Body of pancreas (tissue), 4 donors: ENCODE data around the gene ZNF532. TPM values are rescaled to one million over a fixed set of nuclear protein-coding genes. Genes with fewer than 3 reads are reported as not detected.

ENCODE experiments used
- ATAC-seq: fragments of 150-250 bp; one replicate; pipeline ENCODE4 v1.9.1; 2016
- DNase-seq, 4 donors: peaks; one replicate each; pipeline ENCODE4 v3.0.0-alpha.2; 2019
- H3K27ac ChIP-seq, 4 donors: fragments of 200-600 bp; sonication (generic); 1 replicate in 3 of 4; 2 replicates in 1 of 4; pipeline versions ENCODE4 v1.5.1 to v1.6.1; 2016 to 2019; ENCODE audit warnings: mild to moderate bottlenecking in 1 of 4, mixed read lengths in 1 of 4, moderate library complexity in 1 of 4
- H3K27me3 ChIP-seq, 2 donors: fragments of 200-600 bp; sonication (generic); one replicate each; pipeline ENCODE4 v1.6.0; 2016; ENCODE audit warnings: mild to moderate bottlenecking in 1 of 2
- H3K36me3 ChIP-seq, 2 donors: fragments of 200-600 bp; sonication (generic); replicated peaks in 1 of 2; 2 replicates each; pipeline ENCODE4 v1.5.1; 2016; ENCODE audit warnings: low read depth in 2 of 2; ENCODE audit not compliant: insufficient read depth in 1 of 2
- H3K4me1 ChIP-seq: fragments of 200-600 bp; sonication (generic); one replicate; pipeline ENCODE4 v1.6.0; 2016
- H3K4me3 ChIP-seq, 2 donors: fragments of 200-600 bp; sonication (generic); 1 replicate in 1 of 2; 2 replicates in 1 of 2; pipeline ENCODE4 v1.5.1; 2016 to 2019
- H3K9me3 ChIP-seq, 3 donors: fragments of 200-600 bp; sonication (generic); 1 replicate in 2 of 3; 2 replicates in 1 of 3; pipeline ENCODE4 v1.5.1; 2016
- POLR2A ChIP-seq, 3 donors: fragments of 450-650 bp; IDR thresholded peaks; one replicate each; pipeline ENCODE4 v1.6.1; 2016; ENCODE audit warnings: antibody characterized with exemption in 3 of 3, mild to moderate bottlenecking in 2 of 3
- WGBS, 2 donors: methylation state at CpG; one replicate each; pipeline ENCODE4 v1.1.5; 2017; 5-methylcytosine and 5-hydroxymethylcytosine counted together
- intact Hi-C: fragments of 100-400 bp; cut with DNase I; formaldehyde crosslinking; loops from one replicate; pipeline ENCODE4 v1.15.1; 2023
- total RNA-seq, 2 donors: library from RNA; depleted of rRNA; stranded (reverse); fragments of >200 nt; gene quantifications; one replicate each; pipeline ENCODE4 v1.1.0, GENCODE V29; 2016
- TF ChIP-seq, protein P1 (sequence below), 7 experiments: fragments of 450-650 bp in 4 of 7; fragments of 200-600 bp in 3 of 7; sonication (generic) in 3 of 7; IDR thresholded peaks; one replicate each; pipeline ENCODE4 v1.5.1; 2016 to 2019; ENCODE audit warnings: antibody characterized with exemption in 7 of 7

Gene ZNF532
- total RNA-seq, 2 donors from 2014 or later, result 12.2 to 52.1 TPM

DNA sequence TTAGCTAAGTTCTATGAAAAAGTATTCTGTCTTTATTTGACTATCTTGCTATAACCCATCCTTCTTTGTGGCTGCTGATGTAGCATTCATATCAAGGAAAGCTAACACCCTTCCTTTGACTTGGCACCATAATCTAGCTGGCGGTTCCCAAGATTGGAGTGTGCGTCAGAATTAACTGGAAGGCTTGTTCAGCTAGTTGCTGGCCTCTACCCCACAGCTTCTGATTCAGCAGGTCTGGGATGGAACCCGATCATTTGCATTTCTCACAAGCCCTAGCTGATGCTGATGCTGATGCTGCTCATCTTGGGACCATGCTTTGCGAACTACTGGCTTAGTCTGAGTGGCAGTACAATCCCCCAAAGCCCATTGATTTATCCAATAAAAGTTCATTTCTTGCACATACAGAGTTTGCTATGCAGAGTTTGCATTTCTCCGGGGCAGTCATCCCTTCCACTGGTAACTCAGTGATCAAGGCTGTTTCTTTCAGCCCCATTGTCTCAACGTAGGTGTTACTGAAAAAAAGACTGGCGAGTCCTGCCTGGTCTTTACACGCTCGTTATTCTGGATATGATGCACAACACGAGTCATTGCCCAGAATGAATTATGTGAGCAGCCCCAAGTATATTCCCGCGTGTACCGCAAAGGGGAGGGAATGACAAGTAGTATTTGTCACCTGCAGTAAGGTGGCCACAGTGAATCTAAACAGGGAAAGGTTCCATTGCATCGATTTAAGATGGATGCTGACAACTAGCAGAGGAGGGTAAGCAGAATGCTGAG lies 96.5 kb downstream of the ZNF532 start:
- Histone ChIP-seq H3K27me3 (no peaks in the 10 kb centered on the region), H3K4me1 (peaks cover 5% of the 10 kb centered on the region), H3K27ac (no peak overlapping the region), H3K4me3 (no peak overlapping the region), H3K9me3 (no peaks in the 10 kb centered on the region), H3K36me3 (no peaks in the 10 kb centered on the region)
- no peak for ATAC-seq
- TF ChIP-seq, protein P1, sequence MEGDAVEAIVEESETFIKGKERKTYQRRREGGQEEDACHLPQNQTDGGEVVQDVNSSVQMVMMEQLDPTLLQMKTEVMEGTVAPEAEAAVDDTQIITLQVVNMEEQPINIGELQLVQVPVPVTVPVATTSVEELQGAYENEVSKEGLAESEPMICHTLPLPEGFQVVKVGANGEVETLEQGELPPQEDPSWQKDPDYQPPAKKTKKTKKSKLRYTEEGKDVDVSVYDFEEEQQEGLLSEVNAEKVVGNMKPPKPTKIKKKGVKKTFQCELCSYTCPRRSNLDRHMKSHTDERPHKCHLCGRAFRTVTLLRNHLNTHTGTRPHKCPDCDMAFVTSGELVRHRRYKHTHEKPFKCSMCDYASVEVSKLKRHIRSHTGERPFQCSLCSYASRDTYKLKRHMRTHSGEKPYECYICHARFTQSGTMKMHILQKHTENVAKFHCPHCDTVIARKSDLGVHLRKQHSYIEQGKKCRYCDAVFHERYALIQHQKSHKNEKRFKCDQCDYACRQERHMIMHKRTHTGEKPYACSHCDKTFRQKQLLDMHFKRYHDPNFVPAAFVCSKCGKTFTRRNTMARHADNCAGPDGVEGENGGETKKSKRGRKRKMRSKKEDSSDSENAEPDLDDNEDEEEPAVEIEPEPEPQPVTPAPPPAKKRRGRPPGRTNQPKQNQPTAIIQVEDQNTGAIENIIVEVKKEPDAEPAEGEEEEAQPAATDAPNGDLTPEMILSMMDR (IDR thresholded peaks at IDR 0.05), result no peak
- TF ChIP-seq POLR2A (IDR thresholded peaks at IDR 0.05), result no peak
- no peak for DNase-seq
- intact Hi-C loops, result no loop called here
- WGBS, 2 donors, result 79 to 87% methylated on average over 12 to 14 of the region's 14 CpGs

DNA sequence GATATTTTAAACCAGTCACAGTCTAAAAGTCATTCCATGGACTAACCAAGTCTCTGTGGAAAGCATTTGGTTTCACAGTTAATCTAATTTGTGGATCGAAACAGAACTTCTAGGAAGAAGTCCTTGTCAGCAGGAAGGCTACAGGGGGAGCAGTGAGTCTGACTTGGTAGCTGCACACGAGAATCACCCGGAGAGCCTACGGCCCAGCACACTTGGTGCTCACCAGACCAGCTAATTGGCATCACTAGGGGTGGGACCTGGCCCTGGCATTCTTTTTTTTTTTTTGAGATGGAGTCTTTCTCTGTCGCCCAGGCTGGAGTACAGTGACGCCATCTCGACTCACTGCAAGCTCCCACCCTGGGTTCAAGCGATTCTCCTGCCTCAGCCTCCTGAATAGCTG lies 97.7 kb downstream of the ZNF532 start:
- intact Hi-C loops, result no loop called here
- no peak overlapping the region for H3K4me3 ChIP-seq
- no peak for ATAC-seq
- H3K36me3 ChIP-seq, result no peaks in the 10 kb centered on the region
- no peak for DNase-seq
- TF ChIP-seq, protein P1 (IDR thresholded peaks at IDR 0.05), result no peak
- TF ChIP-seq POLR2A (IDR thresholded peaks at IDR 0.05), result no peak
- peaks cover 5% of the 10 kb centered on the region for H3K4me1 ChIP-seq
- WGBS, 2 donors, result 93 to 94% methylated on average over 8 of the region's 8 CpGs
- no peaks in the 10 kb centered on the region for H3K27me3 ChIP-seq
- no peak overlapping the region for H3K27ac ChIP-seq
- H3K9me3 ChIP-seq, result no peaks in the 10 kb centered on the region

DNA sequence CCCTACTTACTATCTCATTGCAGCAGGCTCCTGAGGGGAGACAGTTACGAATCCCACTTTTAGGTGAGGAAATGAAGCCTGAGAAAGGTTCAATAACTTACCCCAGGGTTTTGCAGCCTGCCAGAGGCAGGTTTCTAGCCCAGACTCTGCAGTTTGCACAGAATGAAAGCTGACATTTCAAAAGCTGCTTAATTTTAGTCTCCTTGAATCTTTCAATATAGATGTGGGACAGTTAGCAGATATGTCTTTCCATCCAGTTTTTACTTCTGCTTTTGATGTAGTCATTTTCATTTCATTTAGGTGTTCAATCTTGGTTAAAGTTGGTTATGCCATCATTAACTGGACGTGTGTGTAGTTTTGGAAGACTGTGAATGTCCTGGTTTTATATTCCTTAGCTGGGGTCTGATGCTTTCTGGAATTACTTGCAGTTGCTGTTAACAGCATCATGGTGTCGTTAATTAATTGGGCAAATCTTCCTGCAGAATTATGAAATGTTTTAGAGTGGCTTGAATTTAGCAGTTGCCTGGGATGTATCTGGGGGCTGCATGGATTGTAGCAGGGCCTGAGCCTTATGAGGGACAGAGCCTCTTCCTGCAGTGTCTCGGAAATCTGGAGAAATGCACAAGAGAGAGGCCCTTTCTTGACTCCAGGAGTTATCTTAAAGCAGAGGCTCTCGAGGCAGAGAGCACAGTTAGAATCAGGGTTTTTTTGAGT lies 100.8 kb downstream of the ZNF532 start:
- no peak for DNase-seq
- 67 to 72% methylated on average over 5 of the region's 5 CpGs for WGBS, 2 donors
- Histone ChIP-seq H3K36me3 (no peaks in the 10 kb centered on the region), H3K4me1 (peaks cover 5% of the 10 kb centered on the region), H3K4me3 (no peak overlapping the region), H3K9me3 (no peaks in the 10 kb centered on the region), H3K27ac (no peak overlapping the region), H3K27me3 (no peaks in the 10 kb centered on the region)
- TF ChIP-seq, protein P1 (IDR thresholded peaks at IDR 0.05), result no peak
- TF ChIP-seq POLR2A (IDR thresholded peaks at IDR 0.05), result no peak
- ATAC-seq, result no peak
- intact Hi-C loops, result no loop called here

DNA sequence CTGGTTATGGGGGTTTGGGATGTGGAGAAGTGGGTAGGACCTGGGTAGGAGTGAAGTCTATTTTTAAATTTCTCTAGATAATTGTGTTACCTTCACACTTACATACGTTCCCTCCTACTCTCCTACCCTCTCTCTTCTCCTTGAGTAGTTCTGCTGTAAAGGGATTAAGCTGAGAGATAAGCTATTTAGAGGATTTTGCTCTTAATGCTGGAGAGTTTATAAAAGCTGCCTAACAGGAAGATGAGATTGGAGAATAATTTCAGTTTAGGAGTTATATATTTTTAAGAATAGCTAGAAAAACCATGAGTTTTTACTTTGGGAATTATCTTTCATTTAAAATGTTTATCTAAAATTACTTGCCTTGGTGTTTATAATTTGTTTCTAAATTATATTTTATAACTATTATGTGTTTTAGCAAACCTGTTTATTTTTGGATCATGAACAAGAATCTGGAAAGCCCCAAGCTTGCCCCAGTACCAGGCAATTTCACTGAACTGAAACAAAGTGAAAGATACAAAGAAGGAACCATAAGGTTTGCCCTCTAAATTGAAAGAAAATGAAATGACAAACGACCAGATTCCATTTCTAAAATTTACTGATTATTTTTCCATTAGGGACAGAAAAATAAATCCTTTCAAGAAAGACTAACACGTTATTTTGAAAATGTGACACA lies 101.5 kb downstream of the ZNF532 start:
- no peak for ATAC-seq
- WGBS, 2 donors, result 39 to 44% methylated on average over 3 of the region's 3 CpGs
- no peaks in the 10 kb centered on the region for H3K36me3 ChIP-seq
- H3K27ac ChIP-seq, result no peak overlapping the region
- H3K27me3 ChIP-seq, result no peaks in the 10 kb centered on the region
- TF ChIP-seq, protein P1 (IDR thresholded peaks at IDR 0.05), result no peak
- no peak for TF ChIP-seq POLR2A (IDR thresholded peaks at IDR 0.05)
- no peak overlapping the region for H3K4me3 ChIP-seq
- peaks cover 5% of the 10 kb centered on the region for H3K4me1 ChIP-seq
- intact Hi-C loops, result no loop called here
- DNase-seq, result no peak
- no peaks in the 10 kb centered on the region for H3K9me3 ChIP-seq
